ENCODE measurements around the gene IL6ST.
A peak's percentile ranks its signal among the peaks of the same experiment; 100 is the strongest.
"Not testable (repeated sequence)": the region's sequence is repeated elsewhere in the genome, so short reads cannot be mapped to it uniquely, and the experiment has no call there.

Gene IL6ST

GRCh38 chr5:56004874-56005273 lies 10.1 kb upstream of the IL6ST start:
- no peak for DNase-seq (ENCODE audit: low read depth)

- no peak for DNase-seq (ENCODE audit: low read depth)
These were observed 8.9 kb upstream of the IL6ST start for GRCh38 chr5:56003679-56004078.

- DNase-seq (ENCODE audit: low read depth) = no peak
These were observed 8.4 kb upstream of the IL6ST start for GRCh38 chr5:56003179-56003578.

GRCh38 chr5:56002303-56002702 lies 7.5 kb upstream of the IL6ST start:
- no peak for DNase-seq (ENCODE audit: low read depth)

GRCh38 chr5:56000221-56000620 lies 5.5 kb upstream of the IL6ST start:
- not testable (repeated sequence) for DNase-seq (ENCODE audit: low read depth)

GRCh38 chr5:55998966-55999365 lies 4.2 kb upstream of the IL6ST start:
- DNase-seq (ENCODE audit: low read depth) = no peak

GRCh38 chr5:55997742-55998351 lies 3.1 kb upstream of the IL6ST start:
- DNase-seq (ENCODE audit: low read depth) = no peak

- peak; percentile 92 for DNase-seq (ENCODE audit: low read depth)
These were observed 493 bp upstream of the IL6ST start for GRCh38 chr5:55994998-55995914.

GRCh38 chr5:55993731-55994494 lies 850 bp downstream of the IL6ST start:
- DNase-seq (ENCODE audit: low read depth) = no peak

- DNase-seq (ENCODE audit: low read depth) = no peak
These were observed 1.8 kb downstream of the IL6ST start for GRCh38 chr5:55993013-55993412.

- no peak for DNase-seq (ENCODE audit: low read depth)
These were observed 2.8 kb downstream of the IL6ST start for GRCh38 chr5:55991768-55992486.

GRCh38 chr5:55990895-55991294 lies 3.9 kb downstream of the IL6ST start:
- not testable (repeated sequence) for DNase-seq (ENCODE audit: low read depth)

GRCh38 chr5:55989860-55990259 lies 4.9 kb downstream of the IL6ST start:
- no peak for DNase-seq (ENCODE audit: low read depth)

- no peak for DNase-seq (ENCODE audit: low read depth)
These were observed 5.7 kb downstream of the IL6ST start for GRCh38 chr5:55988979-55989638.

- DNase-seq (ENCODE audit: low read depth) = not testable (repeated sequence)
These were observed 6.3 kb downstream of the IL6ST start for GRCh38 chr5:55988428-55988827.

GRCh38 chr5:55986931-55987330 lies 7.8 kb downstream of the IL6ST start:
- DNase-seq (ENCODE audit: low read depth) = no peak

GRCh38 chr5:55985181-55985580 lies 9.6 kb downstream of the IL6ST start:
- no peak for DNase-seq (ENCODE audit: low read depth)

- no peak for DNase-seq (ENCODE audit: low read depth)
These were observed 10.8 kb downstream of the IL6ST start for GRCh38 chr5:55983986-55984385.

- no peak for DNase-seq (ENCODE audit: low read depth)
These were observed 11.8 kb downstream of the IL6ST start for GRCh38 chr5:55982957-55983381.

- DNase-seq (ENCODE audit: low read depth) = no peak
These were observed 21.5 kb downstream of the IL6ST start for GRCh38 chr5:55973296-55973695.

- no peak for DNase-seq (ENCODE audit: low read depth)
These were observed 24.8 kb downstream of the IL6ST start for GRCh38 chr5:55969956-55970355.

All from stimulated activated CD8-positive, alpha-beta memory T cell treated with anti-CD3 and anti-CD28 coated beads, Interleukin-15, amount 100 ng/mL, for 24 hours (primary cell).